COLO668 (cell line): Measurements from ENCODE around the gene PPM1M.

Experiments used
- DNase-seq: peaks from one replicate; lab custom pipeline; 2025; ENCODE audit not compliant: unreplicated experiment; lab: John Stamatoyannopoulos, UW

PPM1M gene

DNA sequence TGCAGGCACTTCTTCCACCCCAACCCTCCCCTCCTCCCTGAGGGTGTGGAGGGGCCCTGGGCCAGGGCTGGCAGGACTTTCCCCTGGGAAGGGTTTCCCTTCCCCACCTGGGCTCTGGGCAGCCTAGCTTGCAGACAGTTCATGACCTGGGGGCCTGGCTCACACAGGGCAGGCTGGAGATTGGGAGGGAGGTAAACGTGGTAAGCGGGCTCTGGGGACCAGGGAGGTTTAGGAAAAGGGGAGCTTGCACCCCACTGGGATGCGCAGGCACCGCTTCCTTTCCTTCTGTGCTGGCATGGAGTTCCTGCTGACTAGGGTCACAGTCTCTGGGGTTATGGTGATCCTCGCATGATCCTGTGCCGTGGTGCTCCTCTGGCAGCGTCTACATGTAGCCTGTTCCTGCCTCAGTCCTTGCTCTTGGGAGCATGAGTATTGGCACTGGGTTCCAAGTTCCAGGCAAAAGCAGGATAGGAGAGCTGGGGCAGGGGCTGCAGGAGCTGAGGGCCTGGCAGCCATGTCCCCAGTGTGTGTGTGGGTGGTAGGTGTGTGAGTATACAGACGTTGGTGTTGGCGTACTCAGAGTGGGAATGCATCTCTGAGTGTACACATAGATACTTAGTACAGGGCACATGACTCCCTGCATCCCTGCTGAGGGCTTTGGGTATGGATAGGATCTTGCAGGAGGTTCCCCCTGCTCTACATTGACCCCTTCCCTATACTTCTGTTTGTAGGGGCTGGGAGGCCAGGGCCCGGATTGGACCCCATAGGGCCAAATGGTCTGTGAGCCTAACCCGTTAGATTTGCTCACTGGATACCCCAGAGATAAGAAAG, 49.0 kb downstream of the PPM1M start:
- DNase-seq, result no peak

DNA sequence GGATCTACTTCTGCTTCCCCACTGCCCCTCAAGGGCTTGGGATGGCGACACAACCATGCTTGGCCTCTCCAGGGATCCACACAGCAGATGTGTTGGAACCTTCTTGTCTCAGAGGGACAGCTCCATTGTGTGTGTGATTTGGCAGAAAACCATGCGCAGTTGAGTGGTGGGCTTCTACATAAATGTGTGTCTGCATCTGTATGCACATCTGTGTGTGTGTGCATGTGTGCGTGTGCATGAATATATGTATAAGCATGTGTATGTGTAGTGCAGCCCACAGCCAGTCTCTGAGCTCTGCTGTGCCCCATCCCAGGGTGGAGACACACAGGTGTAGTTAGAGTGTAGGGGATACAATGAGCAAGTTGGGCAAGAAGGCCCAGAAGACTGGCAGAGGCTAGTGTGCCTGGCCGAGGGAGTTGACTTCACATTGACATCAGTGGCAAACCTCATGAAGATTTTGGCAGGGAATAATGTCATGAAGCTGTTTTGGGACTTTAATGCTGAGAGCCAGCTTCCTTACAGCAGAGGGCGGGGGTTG, 50.2 kb downstream of the PPM1M start:
- DNase-seq, result no peak

DNA sequence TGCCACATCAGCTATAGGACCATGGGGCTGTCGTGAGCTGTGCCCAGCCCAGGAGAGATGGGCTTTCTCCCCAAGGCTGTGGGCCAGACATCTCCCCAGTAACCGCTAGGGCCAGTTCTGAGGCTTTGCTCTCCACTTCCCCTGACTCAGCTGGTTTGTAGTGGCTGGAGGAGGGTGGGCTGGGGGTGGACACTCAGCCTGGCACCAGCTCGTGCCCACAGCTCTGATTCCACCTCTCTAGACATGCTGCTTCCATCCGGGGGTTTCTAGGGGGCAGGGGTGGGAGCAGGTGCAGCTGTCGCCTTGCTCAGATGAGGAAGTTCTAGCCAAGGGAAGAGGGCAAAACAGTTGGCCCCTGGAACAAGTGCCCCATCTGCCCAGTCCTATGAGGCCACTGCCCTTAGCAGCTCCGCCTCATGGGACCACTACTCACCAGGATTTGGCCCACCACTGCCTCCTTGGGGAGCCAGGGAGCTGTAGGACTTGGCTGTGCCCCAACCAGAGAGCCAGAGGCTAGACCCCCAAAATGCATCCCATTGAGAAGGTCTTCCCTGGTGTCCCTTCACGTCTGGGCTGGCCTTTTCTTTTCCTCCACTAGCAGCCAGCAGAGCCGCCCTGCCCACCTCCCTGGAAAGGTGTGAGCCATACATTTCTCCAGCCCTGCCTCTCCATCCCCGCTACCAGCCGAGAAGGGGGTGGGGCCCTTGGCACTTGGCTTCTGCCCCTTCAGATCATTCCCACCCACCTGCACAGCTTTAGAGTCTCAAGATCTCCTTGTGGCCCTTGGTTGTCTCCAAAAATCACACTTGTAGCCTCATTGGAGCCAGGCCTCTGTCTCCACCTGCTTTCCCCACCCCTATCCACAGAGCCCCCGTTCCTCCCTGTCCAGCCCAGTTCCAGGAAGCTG, 51.9 kb downstream of the PPM1M start:
- DNase-seq, result no peak

DNA sequence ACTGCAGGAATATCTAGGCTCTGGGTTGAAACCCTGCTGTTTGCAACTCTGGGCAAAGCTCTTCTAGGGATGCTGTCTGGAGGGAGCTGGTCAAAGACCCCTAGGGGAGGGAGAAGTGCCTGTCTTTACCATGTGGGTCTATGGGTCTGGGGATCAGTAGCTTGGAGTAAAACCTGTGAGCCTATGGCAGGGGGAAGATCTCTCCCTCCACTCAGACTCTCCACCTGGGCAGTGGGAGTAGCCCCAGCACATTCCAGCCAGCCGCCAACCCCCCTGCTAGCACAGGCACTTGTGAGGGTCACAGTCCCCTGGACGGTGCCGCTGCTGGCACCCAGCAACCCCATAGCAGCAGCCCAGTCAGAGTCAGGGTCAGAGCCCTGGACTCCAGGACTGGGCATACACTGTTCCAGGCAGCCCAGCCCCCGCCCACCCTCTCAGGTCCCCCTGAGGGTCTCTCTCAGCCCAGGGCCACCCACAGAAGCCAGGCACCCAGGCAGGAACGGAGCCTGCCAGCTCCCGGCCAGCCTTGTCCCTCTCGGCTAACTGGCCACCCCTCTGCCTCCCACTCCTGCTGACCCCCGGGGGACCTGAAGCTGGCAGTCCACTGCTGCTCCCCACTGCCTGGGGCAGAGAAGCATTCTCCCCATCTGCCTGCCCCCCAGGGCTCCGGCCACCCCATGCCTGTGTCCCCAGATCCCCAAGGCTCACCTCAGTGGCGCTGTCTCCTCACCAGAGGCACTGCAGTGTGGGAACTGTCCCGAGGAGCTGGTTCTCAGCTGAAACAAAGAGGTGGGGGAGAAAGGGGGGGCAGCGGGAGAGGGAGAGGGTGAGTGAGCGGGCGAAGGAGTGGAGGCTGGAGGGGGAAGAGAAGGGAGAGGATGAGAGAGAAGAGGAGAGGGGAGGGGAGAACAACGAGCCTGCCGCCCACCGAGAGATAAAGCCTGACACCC, 52.9 kb downstream of the PPM1M start:
- DNase-seq, result no peak

DNA sequence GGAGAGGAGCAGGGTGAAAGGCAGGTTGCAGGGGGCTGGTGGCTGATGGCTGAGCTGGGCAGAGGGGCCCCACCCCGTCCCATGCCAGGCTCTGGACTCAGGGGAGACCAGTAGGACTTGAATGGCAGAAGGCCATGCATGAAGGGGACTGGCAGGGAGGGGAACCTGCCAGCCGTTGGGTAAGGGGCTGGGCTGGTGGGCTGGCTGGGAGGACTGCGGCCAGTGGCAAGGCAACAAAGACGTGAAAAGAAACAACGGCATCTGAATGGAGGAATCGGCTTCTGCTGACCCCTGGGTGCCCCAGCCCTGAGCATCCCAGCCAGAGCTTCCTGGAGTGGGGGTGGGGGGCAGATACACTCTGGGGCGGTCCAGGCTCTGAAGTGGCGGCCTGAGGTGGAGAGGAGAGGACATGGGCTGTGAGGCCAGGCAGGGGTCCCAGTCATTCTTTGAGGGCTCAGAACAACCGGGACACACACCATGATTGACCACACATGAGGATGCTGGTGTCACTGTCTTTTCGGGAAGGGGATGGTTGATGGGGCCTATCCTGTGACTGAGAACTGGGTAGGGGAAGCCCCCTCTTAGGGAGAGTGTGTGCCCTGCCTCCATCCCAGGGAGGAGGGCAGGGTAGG, 53.8 kb downstream of the PPM1M start:
- no peak for DNase-seq
